Liver (tissue), 9 donors: ENCODE data around the gene POMT2. TPM values are rescaled to one million over a fixed set of nuclear protein-coding genes. Genes with fewer than 3 reads are reported as not detected.

Source experiments
- DNase-seq: peaks from one replicate; pipeline ENCODE4 v3.0.0-alpha.2; 2017; ENCODE audit warnings: low spot score
- H3K27ac ChIP-seq, 2 donors: one replicate each; pipeline ENCODE4 v1.7.0; 2013; ENCODE audit warnings: inconsistent platforms in 2 of 2, low read length in 2 of 2, control low read depth in 1 of 2, low read depth in 1 of 2, mild to moderate bottlenecking in 1 of 2
- H3K27me3 ChIP-seq, 4 donors: one replicate each; pipeline versions ENCODE4 v1.6.1 to v1.7.0; 2013; ENCODE audit warnings: low read length in 3 of 4, inconsistent platforms in 1 of 4, mild to moderate bottlenecking in 1 of 4, moderate library complexity in 1 of 4; ENCODE audit not compliant: control insufficient read depth in 4 of 4, insufficient read depth in 4 of 4
- H3K36me3 ChIP-seq, 4 donors: one replicate each; pipeline versions ENCODE4 v1.6.1 to v1.7.0; 2013; ENCODE audit warnings: low read length in 3 of 4, mild to moderate bottlenecking in 3 of 4, low read depth in 1 of 4, moderate library complexity in 1 of 4; ENCODE audit not compliant: control insufficient read depth in 4 of 4, insufficient read depth in 3 of 4
- H3K4me1 ChIP-seq, 4 donors: one replicate each; pipeline versions ENCODE4 v1.6.1 to v1.7.0; 2013; ENCODE audit warnings: low read length in 3 of 4, mild to moderate bottlenecking in 3 of 4, moderate library complexity in 1 of 4; ENCODE audit not compliant: control insufficient read depth in 4 of 4, insufficient read depth in 4 of 4
- H3K4me3 ChIP-seq, 3 donors: one replicate each; pipeline versions ENCODE4 v1.6.1 to v1.7.0; 2013; ENCODE audit warnings: low read length in 3 of 3, control low read depth in 1 of 3, low read depth in 1 of 3, mild to moderate bottlenecking in 1 of 3
- H3K9ac ChIP-seq, 2 donors: one replicate each; pipeline ENCODE4 v1.7.0; 2013; ENCODE audit warnings: low read length in 2 of 2, mild to moderate bottlenecking in 2 of 2, moderate library complexity in 2 of 2, control low read depth in 1 of 2, low read depth in 1 of 2
- H3K9me3 ChIP-seq, 4 donors: one replicate each; pipeline versions ENCODE4 v1.6.1 to v1.7.0; 2013; ENCODE audit warnings: low read length in 3 of 4; ENCODE audit not compliant: control insufficient read depth in 4 of 4
- ATF3 ChIP-seq: IDR thresholded peaks from 2 replicates; pipeline ENCODE4 v1.6.1; 2016; ENCODE audit warnings: antibody characterized with exemption
- EGR1 ChIP-seq, 2 donors: IDR thresholded peaks; 2 replicates each; pipeline ENCODE4 v1.6.1; 2016 to 2018; ENCODE audit warnings: antibody characterized with exemption in 2 of 2, low read depth in 2 of 2
- FOXA1 ChIP-seq: IDR thresholded peaks from 2 replicates; pipeline ENCODE4 v1.6.1; 2016; ENCODE audit warnings: antibody characterized with exemption
- FOXA2 ChIP-seq: IDR thresholded peaks from 2 replicates; pipeline ENCODE4 v1.6.1; 2016; ENCODE audit warnings: antibody characterized with exemption
- HNF4A ChIP-seq, 2 donors: conservative IDR thresholded peaks; 2 replicates each; pipeline ENCODE4 v1.6.1; 2016; ENCODE audit warnings: antibody characterized with exemption in 2 of 2, mild to moderate bottlenecking in 2 of 2
- HNF4G ChIP-seq: IDR thresholded peaks from 2 replicates; pipeline ENCODE4 v1.6.1; 2016; ENCODE audit warnings: antibody characterized with exemption
- JUND ChIP-seq, 2 donors: IDR thresholded peaks; 2 replicates each; pipeline ENCODE4 v1.6.1; 2016; ENCODE audit warnings: antibody characterized with exemption in 2 of 2
- MAX ChIP-seq: IDR thresholded peaks from 2 replicates; pipeline ENCODE4 v1.6.1; 2016; ENCODE audit warnings: antibody characterized with exemption
- RAD21 ChIP-seq, 2 donors: IDR thresholded peaks; 2 replicates each; pipeline ENCODE4 v1.6.1; 2016; ENCODE audit warnings: antibody characterized with exemption in 2 of 2, mild to moderate bottlenecking in 2 of 2
- RXRA ChIP-seq, 2 donors: IDR thresholded peaks; 2 replicates each; pipeline ENCODE4 v1.6.1; 2017 to 2018; ENCODE audit warnings: antibody characterized with exemption in 2 of 2, mild to moderate bottlenecking in 1 of 2
- SP1 ChIP-seq: IDR thresholded peaks from 2 replicates; pipeline ENCODE4 v1.6.1; 2018; ENCODE audit warnings: antibody characterized with exemption, mild to moderate bottlenecking
- TAF1 ChIP-seq: conservative IDR thresholded peaks from 2 replicates; pipeline ENCODE4 v1.6.1; 2016; ENCODE audit warnings: antibody characterized with exemption, mild to moderate bottlenecking
- YY1 ChIP-seq: IDR thresholded peaks from 2 replicates; pipeline ENCODE4 v1.6.1; 2016; ENCODE audit warnings: antibody characterized with exemption, mild to moderate bottlenecking
- ZBTB33 ChIP-seq: IDR thresholded peaks from 2 replicates; pipeline ENCODE4 v1.6.1; 2016; ENCODE audit warnings: antibody characterized with exemption
- WGBS: extraction: QIAGEN DNeasy Blood & Tissue Kit; methylation state at CpG from one replicate; pipeline ENCODE4 v1.1.7; 2013; 5-methylcytosine and 5-hydroxymethylcytosine counted together
- polyA plus RNA-seq, 2 donors: library from polyadenylated mRNA; stranded (reverse) in 1 of 2; unstranded in 1 of 2; fragments of 200-250 nt in 1 of 2; fragments of >200 nt in 1 of 2; fragmentation: Nextera tagmentation in 1 of 2; extraction: Ambion mirVana in 1 of 2; gene quantifications; one replicate each; pipeline versions ENCODE4 v1.2.1 to v1.2.3, GENCODE V29; 2013 to 2015
- total RNA-seq, 2 donors: library from RNA; depleted of rRNA; stranded (reverse); fragments of >200 nt; gene quantifications; one replicate each; pipeline ENCODE4 v1.2.3, GENCODE V29; 2014
- TF ChIP-seq, protein P1 (sequence below): fragments of 150-350 bp; IDR thresholded peaks from 2 replicates; pipeline ENCODE4 v1.5.1; 2017; ENCODE audit warnings: improper control_type of control experiment, low read depth, low read length; ENCODE audit not compliant: missing input control
- donor health status: healthy.
- donor health status: healthy.
- donor health status: healthy.
- donor health status: healthy.
- donor health status: healthy.

POMT2 gene
- total and polyA plus RNA-seq, 4 donors: 4.8 to 13.1 (median 5.3) TPM

GRCh38 chr14:77286576-77286975, 34.1 kb downstream of the POMT2 start:
- Histone ChIP-seq H3K9ac (no peak overlapping the region), H3K27ac (no peak overlapping the region), H3K27me3 (no peaks in the 10 kb centered on the region), H3K9me3 (no peaks in the 10 kb centered on the region), H3K4me3 (no peak overlapping the region), H3K4me1 (no peaks in the 10 kb centered on the region), H3K36me3 (peaks cover 8 to 51% (median 36%) of the 10 kb centered on the region in 4 donors)
- DNase-seq: no peak
- TF ChIP-seq TAF1: no peak
- TF ChIP-seq EGR1 (IDR thresholded peaks at IDR 0.05; ENCODE audit: low read depth in 2 of 2): no peak
- TF ChIP-seq MAX: no peak
- TF ChIP-seq RXRA (IDR thresholded peaks at IDR 0.05): no peak
- TF ChIP-seq YY1: no peak
- no peak for TF ChIP-seq FOXA1
- TF ChIP-seq ATF3: no peak
- TF ChIP-seq, protein P1, sequence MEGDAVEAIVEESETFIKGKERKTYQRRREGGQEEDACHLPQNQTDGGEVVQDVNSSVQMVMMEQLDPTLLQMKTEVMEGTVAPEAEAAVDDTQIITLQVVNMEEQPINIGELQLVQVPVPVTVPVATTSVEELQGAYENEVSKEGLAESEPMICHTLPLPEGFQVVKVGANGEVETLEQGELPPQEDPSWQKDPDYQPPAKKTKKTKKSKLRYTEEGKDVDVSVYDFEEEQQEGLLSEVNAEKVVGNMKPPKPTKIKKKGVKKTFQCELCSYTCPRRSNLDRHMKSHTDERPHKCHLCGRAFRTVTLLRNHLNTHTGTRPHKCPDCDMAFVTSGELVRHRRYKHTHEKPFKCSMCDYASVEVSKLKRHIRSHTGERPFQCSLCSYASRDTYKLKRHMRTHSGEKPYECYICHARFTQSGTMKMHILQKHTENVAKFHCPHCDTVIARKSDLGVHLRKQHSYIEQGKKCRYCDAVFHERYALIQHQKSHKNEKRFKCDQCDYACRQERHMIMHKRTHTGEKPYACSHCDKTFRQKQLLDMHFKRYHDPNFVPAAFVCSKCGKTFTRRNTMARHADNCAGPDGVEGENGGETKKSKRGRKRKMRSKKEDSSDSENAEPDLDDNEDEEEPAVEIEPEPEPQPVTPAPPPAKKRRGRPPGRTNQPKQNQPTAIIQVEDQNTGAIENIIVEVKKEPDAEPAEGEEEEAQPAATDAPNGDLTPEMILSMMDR: no peak
- no peak for TF ChIP-seq ZBTB33
- no peak for TF ChIP-seq SP1
- 92% methylated on average over 5 of the region's 5 CpGs for WGBS

DNA sequence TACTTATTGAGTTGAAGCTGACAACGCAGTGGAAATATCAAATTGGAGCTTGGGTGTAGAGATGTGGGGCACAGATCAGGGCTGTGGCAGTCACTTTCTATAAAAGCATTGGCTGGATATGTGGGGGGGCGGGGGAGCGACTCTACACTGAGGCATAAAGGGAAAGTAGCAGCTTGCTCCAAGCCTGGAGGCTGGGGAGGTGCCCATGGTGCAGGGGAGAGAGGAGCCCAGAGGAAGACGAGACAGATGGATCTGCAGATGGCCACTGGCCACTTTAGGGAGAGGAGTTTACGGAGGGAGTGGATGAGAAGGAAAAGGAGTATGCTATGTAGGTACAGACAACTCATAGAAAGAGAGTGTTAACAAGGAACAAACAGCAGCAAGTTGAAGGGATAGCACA, 36.2 kb downstream of the POMT2 start:
- 95% methylated on average over 5 of the region's 5 CpGs for WGBS
- no peak for DNase-seq
- Histone ChIP-seq H3K4me1 (no peaks in the 10 kb centered on the region), H3K27ac (no peak overlapping the region), H3K9ac (no peak overlapping the region), H3K9me3 (no peaks in the 10 kb centered on the region), H3K4me3 (no peak overlapping the region), H3K27me3 (no peaks in the 10 kb centered on the region), H3K36me3 (peaks cover 8 to 55% (median 35%) of the 10 kb centered on the region in 4 donors)
- TF ChIP-seq SP1: no peak
- no peak for TF ChIP-seq HNF4G
- TF ChIP-seq RXRA (IDR thresholded peaks at IDR 0.05): no peak
- TF ChIP-seq, protein P1: no peak
- TF ChIP-seq FOXA2: no peak
- no peak for TF ChIP-seq HNF4A (conservative IDR thresholded peaks at IDR 0.05)
- no peak for TF ChIP-seq MAX
- no peak for TF ChIP-seq ATF3
- no peak for TF ChIP-seq ZBTB33
- no peak for TF ChIP-seq YY1
- no peak for TF ChIP-seq RAD21 (IDR thresholded peaks at IDR 0.05)
- no peak for TF ChIP-seq EGR1 (IDR thresholded peaks at IDR 0.05; ENCODE audit: low read depth in 2 of 2)
- no peak for TF ChIP-seq TAF1
- no peak for TF ChIP-seq JUND (IDR thresholded peaks at IDR 0.05)
